ENCODE results near the gene CCNQ. TPM values are rescaled to one million over a fixed set of nuclear protein-coding genes. Genes with fewer than 3 reads are reported as not detected.
"Not testable (repeated sequence)": the region's sequence is repeated elsewhere in the genome, so short reads cannot be mapped to it uniquely, and the experiment has no call there.

The CCNQ gene
- total RNA-seq, 2 experiments from 2014 or later = 19.0 to 19.7 TPM

GRCh38 chrX:153604666-153605380 is 5.9 kb upstream of the CCNQ start:
- H3K4me3 Mint-ChIP-seq = not testable (repeated sequence)

GRCh38 chrX:153603131-153603656 is 4.3 kb upstream of the CCNQ start:
- POLR2A ChIA-PET = no interaction called here

More at GRCh38 chrX:153604666-153605380, 5.9 kb upstream of the CCNQ start:
- POLR2A ChIA-PET; H3K9me3 Mint-ChIP-seq; H3K27ac Mint-ChIP-seq; DNase-seq; H3K36me3 Mint-ChIP-seq; H3K27me3 Mint-ChIP-seq; ATAC-seq (ENCODE audit: low read depth): not testable (repeated sequence)
- peaks cover 10% of the 10 kb centered on the region for H3K4me1 Mint-ChIP-seq

GRCh38 chrX:153602601-153603000 is 3.7 kb upstream of the CCNQ start:
- POLR2A ChIA-PET = no interaction called here
- H3K9me3 Mint-ChIP-seq = no peaks in the 10 kb centered on the region
- peaks cover 9% of the 10 kb centered on the region for H3K4me1 Mint-ChIP-seq
- ATAC-seq (ENCODE audit: low read depth) (no peak), DNase-seq (no peak)
- no peaks in the 10 kb centered on the region for H3K36me3 Mint-ChIP-seq
- H3K27ac Mint-ChIP-seq = no peak overlapping the region
- no peak overlapping the region for H3K4me3 Mint-ChIP-seq
- H3K27me3 Mint-ChIP-seq = peaks cover 3% of the 10 kb centered on the region

More at GRCh38 chrX:153603131-153603656, 4.3 kb upstream of the CCNQ start:
- H3K27me3 Mint-ChIP-seq = peaks cover 3% of the 10 kb centered on the region
- no peaks in the 10 kb centered on the region for H3K9me3 Mint-ChIP-seq
- ATAC-seq (ENCODE audit: low read depth) = no peak
- peaks cover 6% of the 10 kb centered on the region for H3K4me1 Mint-ChIP-seq
- no peak overlapping the region for H3K27ac Mint-ChIP-seq
- no peak overlapping the region for H3K4me3 Mint-ChIP-seq
- DNase-seq = no peak
- H3K36me3 Mint-ChIP-seq = no peaks in the 10 kb centered on the region

GRCh38 chrX:153601511-153602110 is 2.7 kb upstream of the CCNQ start:
- Mint-ChIP-seq H3K27ac (no peak overlapping the region), H3K27me3 (no peaks in the 10 kb centered on the region), H3K36me3 (no peaks in the 10 kb centered on the region), H3K9me3 (no peaks in the 10 kb centered on the region), H3K4me3 (no peak overlapping the region), H3K4me1 (peaks cover 18% of the 10 kb centered on the region)
- no peak for ATAC-seq (ENCODE audit: low read depth)
- DNase-seq = no peak
- POLR2A ChIA-PET = no interaction called here

GRCh38 chrX:153600921-153601320 is 2.0 kb upstream of the CCNQ start:
- POLR2A ChIA-PET = no interaction called here
- Mint-ChIP-seq H3K36me3 (no peaks in the 10 kb centered on the region), H3K4me1 (peaks cover 21% of the 10 kb centered on the region), H3K9me3 (no peaks in the 10 kb centered on the region), H3K27me3 (no peaks in the 10 kb centered on the region), H3K4me3 (peak overlapping the region; percentile 8), H3K27ac (peak overlapping the region; percentile 56)
- ATAC-seq (ENCODE audit: low read depth) (no peak), DNase-seq (no peak)

GRCh38 chrX:153600032-153600373 is 1.1 kb upstream of the CCNQ start:
- H3K27me3 Mint-ChIP-seq = no peaks in the 10 kb centered on the region
- no peaks in the 10 kb centered on the region for H3K9me3 Mint-ChIP-seq
- DNase-seq (no peak), ATAC-seq (ENCODE audit: low read depth) (no peak)
- H3K4me3 Mint-ChIP-seq = peak overlapping the region; percentile 90
- POLR2A ChIA-PET = no interaction called here
- H3K4me1 Mint-ChIP-seq = peaks cover 21% of the 10 kb centered on the region
- no peaks in the 10 kb centered on the region for H3K36me3 Mint-ChIP-seq
- H3K27ac Mint-ChIP-seq = peak overlapping the region; percentile 86

- DNase-seq = peak; percentile 90
- Mint-ChIP-seq H3K9me3 (no peaks in the 10 kb centered on the region), H3K36me3 (no peaks in the 10 kb centered on the region), H3K27ac (peak overlapping the region; percentile 86), H3K27me3 (no peaks in the 10 kb centered on the region), H3K4me1 (peaks cover 21% of the 10 kb centered on the region), H3K4me3 (peak overlapping the region; percentile 90)
- ATAC-seq (ENCODE audit: low read depth) = peak; percentile 94
- POLR2A ChIA-PET = interaction anchor here (2.1 kb wide), 1 partner anchor 17 kb away, joined by 5 read pairs; no protein-coding TSS in a partner anchor
Observed at GRCh38 chrX:153599192-153600031, 473 bp upstream of the CCNQ start.

GRCh38 chrX:153596981-153597750 is 1.8 kb downstream of the CCNQ start:
- H3K36me3 Mint-ChIP-seq = no peaks in the 10 kb centered on the region
- peak overlapping the region; percentile 86 for H3K4me3 Mint-ChIP-seq
- no peaks in the 10 kb centered on the region for H3K27me3 Mint-ChIP-seq
- DNase-seq (no peak), ATAC-seq (ENCODE audit: low read depth) (no peak)
- POLR2A ChIA-PET = interaction anchor here (2.1 kb wide), 1 partner anchor 14 kb away, joined by 5 read pairs; no protein-coding TSS in a partner anchor
- H3K27ac Mint-ChIP-seq = no peak overlapping the region
- no peaks in the 10 kb centered on the region for H3K9me3 Mint-ChIP-seq
- peaks cover 21% of the 10 kb centered on the region for H3K4me1 Mint-ChIP-seq

- H3K27ac Mint-ChIP-seq = no peak overlapping the region
- H3K4me3 Mint-ChIP-seq = peak overlapping the region; percentile 86
- POLR2A ChIA-PET = interaction anchor here (0.5 kb wide), 1 partner anchor 26 kb away, joined by 3 read pairs; no protein-coding TSS in a partner anchor
- H3K27me3 Mint-ChIP-seq = no peaks in the 10 kb centered on the region
- no peak for ATAC-seq (ENCODE audit: low read depth)
- peaks cover 21% of the 10 kb centered on the region for H3K4me1 Mint-ChIP-seq
- DNase-seq = no peak
- H3K9me3 Mint-ChIP-seq = no peaks in the 10 kb centered on the region
- no peaks in the 10 kb centered on the region for H3K36me3 Mint-ChIP-seq
Observed at GRCh38 chrX:153595859-153596857, 2.8 kb downstream of the CCNQ start.

GRCh38 chrX:153595387-153595786 is 3.6 kb downstream of the CCNQ start:
- peaks cover 21% of the 10 kb centered on the region for H3K4me1 Mint-ChIP-seq
- H3K36me3 Mint-ChIP-seq = no peaks in the 10 kb centered on the region
- H3K27me3 Mint-ChIP-seq = no peaks in the 10 kb centered on the region
- no peak overlapping the region for H3K4me3 Mint-ChIP-seq
- ATAC-seq (ENCODE audit: low read depth) (no peak), DNase-seq (no peak)
- POLR2A ChIA-PET = interaction anchor here (0.5 kb wide), 1 partner anchor 25 kb away, joined by 3 read pairs; no protein-coding TSS in a partner anchor
- H3K9me3 Mint-ChIP-seq = no peaks in the 10 kb centered on the region
- no peak overlapping the region for H3K27ac Mint-ChIP-seq

- Mint-ChIP-seq H3K27ac (no peak overlapping the region), H3K4me3 (no peak overlapping the region), H3K9me3 (no peaks in the 10 kb centered on the region), H3K27me3 (no peaks in the 10 kb centered on the region), H3K36me3 (no peaks in the 10 kb centered on the region), H3K4me1 (peaks cover 15% of the 10 kb centered on the region)
- DNase-seq (no peak), ATAC-seq (ENCODE audit: low read depth) (no peak)
- POLR2A ChIA-PET = no interaction called here
Observed at GRCh38 chrX:153593811-153594500, 5.0 kb downstream of the CCNQ start.
